Thyroid gland (tissue), 4 donors: ENCODE results near the gene NF1. TPM values are rescaled to one million over a fixed set of nuclear protein-coding genes. Genes with fewer than 3 reads are reported as not detected.

ENCODE experiments used
- DNase-seq, 2 donors: peaks; one replicate each; pipeline ENCODE4 v3.0.0-alpha.2; 2019
- H3K27ac ChIP-seq, 3 donors: fragments of 200-600 bp; sonication (generic); 1 replicate in 2 of 3; 2 replicates in 1 of 3; pipeline ENCODE4 v1.5.1; 2016 to 2019; ENCODE audit warnings: mild to moderate bottlenecking in 1 of 3, moderate library complexity in 1 of 3
- H3K27me3 ChIP-seq: fragments of 200-600 bp; sonication (generic); one replicate; pipeline ENCODE4 v1.5.1; 2019
- H3K36me3 ChIP-seq, 2 donors: fragments of 200-600 bp; sonication (generic); one replicate each; pipeline ENCODE4 v1.5.1; 2016 to 2019
- H3K4me1 ChIP-seq, 2 donors: fragments of 200-600 bp; sonication (generic); one replicate each; pipeline ENCODE4 v1.5.1; 2017 to 2019
- H3K4me3 ChIP-seq, 3 donors: fragments of 200-600 bp; sonication (generic); replicated peaks in 1 of 3; 1 replicate in 2 of 3; 2 replicates in 1 of 3; pipeline ENCODE4 v1.5.1; 2016; ENCODE audit warnings: mild to moderate bottlenecking in 1 of 3
- H3K9me3 ChIP-seq: fragments of 200-600 bp; sonication (generic); one replicate; pipeline ENCODE4 v1.5.1; 2017
- POLR2A ChIP-seq, 2 donors: fragments of 450-650 bp; IDR thresholded peaks; one replicate each; pipeline ENCODE4 v1.6.1; 2017; ENCODE audit warnings: antibody characterized with exemption in 2 of 2, mild to moderate bottlenecking in 2 of 2, moderate library complexity in 1 of 2
- WGBS, 2 donors: methylation state at CpG; one replicate each; pipeline ENCODE4 v1.1.5; 2017; 5-methylcytosine and 5-hydroxymethylcytosine counted together
- intact Hi-C: fragments of 100-400 bp; cut with DNase I; formaldehyde crosslinking; loops from one replicate; pipeline ENCODE4 v1.15.1; 2023
- total RNA-seq, 4 donors: library from RNA; depleted of rRNA; stranded (reverse); fragments of >200 nt; gene quantifications; one replicate each; pipeline ENCODE4 v1.2.3, GENCODE V29; 2016
- TF ChIP-seq, protein P1 (sequence below), 6 experiments: fragments of 200-600 bp in 3 of 6; fragments of 450-650 bp in 3 of 6; sonication (generic) in 3 of 6; IDR thresholded peaks; one replicate each; pipeline ENCODE4 v1.5.1; 2016 to 2019; ENCODE audit warnings: antibody characterized with exemption in 6 of 6, mild to moderate bottlenecking in 2 of 6, inconsistent platforms in 1 of 6, moderate library complexity in 1 of 6

Gene NF1
- total RNA-seq, 4 donors from 2014 or later = 102 to 208 (median 129) TPM

DNA sequence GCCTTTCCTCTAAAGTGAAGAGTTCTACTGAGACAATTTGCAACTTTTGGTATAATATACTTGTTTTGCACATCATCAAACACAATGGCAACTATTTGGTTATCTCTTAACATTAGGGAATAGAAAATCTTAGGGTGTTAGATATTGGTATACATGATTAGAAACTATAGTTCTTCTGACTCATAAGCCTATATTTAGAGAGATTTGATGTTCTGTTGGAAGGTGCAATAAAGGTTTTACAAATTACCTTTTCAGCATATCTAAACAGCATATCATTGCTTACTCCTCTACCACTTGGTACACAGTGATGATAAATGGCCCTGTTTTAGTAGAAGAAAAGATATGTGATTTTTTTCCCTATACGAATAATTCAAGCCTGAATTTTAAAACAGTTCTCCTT is 212.9 kb downstream of the NF1 start:
- TF ChIP-seq, protein P1, sequence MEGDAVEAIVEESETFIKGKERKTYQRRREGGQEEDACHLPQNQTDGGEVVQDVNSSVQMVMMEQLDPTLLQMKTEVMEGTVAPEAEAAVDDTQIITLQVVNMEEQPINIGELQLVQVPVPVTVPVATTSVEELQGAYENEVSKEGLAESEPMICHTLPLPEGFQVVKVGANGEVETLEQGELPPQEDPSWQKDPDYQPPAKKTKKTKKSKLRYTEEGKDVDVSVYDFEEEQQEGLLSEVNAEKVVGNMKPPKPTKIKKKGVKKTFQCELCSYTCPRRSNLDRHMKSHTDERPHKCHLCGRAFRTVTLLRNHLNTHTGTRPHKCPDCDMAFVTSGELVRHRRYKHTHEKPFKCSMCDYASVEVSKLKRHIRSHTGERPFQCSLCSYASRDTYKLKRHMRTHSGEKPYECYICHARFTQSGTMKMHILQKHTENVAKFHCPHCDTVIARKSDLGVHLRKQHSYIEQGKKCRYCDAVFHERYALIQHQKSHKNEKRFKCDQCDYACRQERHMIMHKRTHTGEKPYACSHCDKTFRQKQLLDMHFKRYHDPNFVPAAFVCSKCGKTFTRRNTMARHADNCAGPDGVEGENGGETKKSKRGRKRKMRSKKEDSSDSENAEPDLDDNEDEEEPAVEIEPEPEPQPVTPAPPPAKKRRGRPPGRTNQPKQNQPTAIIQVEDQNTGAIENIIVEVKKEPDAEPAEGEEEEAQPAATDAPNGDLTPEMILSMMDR (IDR thresholded peaks at IDR 0.05) = no peak
- no peak for TF ChIP-seq POLR2A (IDR thresholded peaks at IDR 0.05)
- no peak for DNase-seq
- WGBS, 2 donors = 85 to 98% methylated on average over 1 of the region's 1 CpG
- no peaks in the 10 kb centered on the region for H3K36me3 ChIP-seq
- intact Hi-C loops = no loop called here
- H3K27ac ChIP-seq = no peak overlapping the region
- no peaks in the 10 kb centered on the region for H3K4me1 ChIP-seq
- no peak overlapping the region for H3K4me3 ChIP-seq
- no peaks in the 10 kb centered on the region for H3K9me3 ChIP-seq
- H3K27me3 ChIP-seq = no peaks in the 10 kb centered on the region

DNA sequence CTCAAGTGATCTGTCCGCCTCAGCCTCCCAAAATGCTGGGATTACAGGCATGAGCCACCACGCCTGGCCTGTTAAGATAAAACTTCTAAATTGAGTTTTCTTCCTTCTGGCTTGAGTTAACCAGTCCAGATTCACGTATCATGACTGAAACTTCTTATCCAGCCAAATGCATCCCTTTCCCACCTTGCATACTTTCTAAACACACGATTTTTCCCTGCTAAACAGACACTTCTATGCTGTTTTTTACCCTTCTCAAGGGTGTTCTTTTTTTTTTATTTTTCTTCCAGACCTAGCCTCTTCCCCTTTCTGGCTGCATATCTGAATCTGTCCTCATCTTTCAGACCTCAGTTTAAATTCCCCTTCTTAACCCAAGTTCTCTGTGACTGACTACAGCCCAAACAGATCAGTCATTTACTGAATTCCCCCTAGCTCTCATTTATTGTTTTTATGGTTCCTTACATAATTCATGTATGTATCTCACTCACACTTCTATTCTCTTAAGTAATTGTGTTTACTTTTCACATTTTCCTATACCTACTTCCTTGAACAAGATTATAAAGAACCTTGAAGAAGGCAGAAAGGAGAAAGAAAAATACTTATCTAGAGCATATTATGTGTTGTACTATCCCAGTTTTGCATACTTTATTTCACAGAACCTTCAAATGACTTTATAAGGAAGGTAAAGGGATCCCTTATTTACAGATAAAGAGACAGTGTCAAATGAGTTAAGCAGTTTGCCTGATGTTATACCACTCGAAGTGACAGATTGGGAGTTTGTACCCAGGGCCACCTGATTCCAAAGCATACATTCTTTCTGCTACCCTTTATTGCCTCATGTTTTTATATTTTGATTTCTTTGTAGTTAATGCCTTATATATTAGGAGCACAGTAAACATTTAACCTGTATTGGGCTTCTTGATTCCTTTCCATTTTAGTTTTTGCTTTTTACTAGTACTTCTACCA is 213.9 kb downstream of the NF1 start:
- 86% methylated on average over 5 of the region's 5 CpGs for WGBS, 2 donors
- no peaks in the 10 kb centered on the region for H3K36me3 ChIP-seq
- H3K27ac ChIP-seq = no peak overlapping the region
- no peak overlapping the region for H3K4me3 ChIP-seq
- no peak for TF ChIP-seq POLR2A (IDR thresholded peaks at IDR 0.05)
- TF ChIP-seq, protein P1 (IDR thresholded peaks at IDR 0.05) = no peak
- no peaks in the 10 kb centered on the region for H3K4me1 ChIP-seq
- no peaks in the 10 kb centered on the region for H3K27me3 ChIP-seq
- DNase-seq = no peak
- no peaks in the 10 kb centered on the region for H3K9me3 ChIP-seq
- intact Hi-C loops = no loop called here

DNA sequence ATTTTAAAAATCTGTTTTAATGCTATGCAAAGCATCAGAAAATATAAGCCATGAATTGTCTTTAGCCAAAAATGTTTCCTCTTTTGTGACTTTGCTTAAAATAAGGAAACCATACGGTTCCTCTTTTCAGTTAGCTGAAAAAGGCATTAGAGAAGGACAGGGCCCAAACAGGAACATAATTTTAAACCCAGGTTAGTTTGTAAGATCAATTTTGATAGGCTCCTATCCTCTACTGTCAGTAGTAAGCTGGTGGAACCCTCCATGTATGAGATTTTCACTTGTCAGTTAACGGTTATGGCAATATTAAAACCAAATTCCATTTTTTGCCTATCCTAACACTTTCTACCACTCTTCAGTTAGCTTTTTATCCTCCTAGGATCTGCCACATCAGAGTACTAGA is 214.8 kb downstream of the NF1 start:
- H3K4me3 ChIP-seq = no peak overlapping the region
- no peak for TF ChIP-seq POLR2A (IDR thresholded peaks at IDR 0.05)
- TF ChIP-seq, protein P1 (IDR thresholded peaks at IDR 0.05) = no peak
- H3K9me3 ChIP-seq = no peaks in the 10 kb centered on the region
- DNase-seq = no peak
- no peaks in the 10 kb centered on the region for H3K27me3 ChIP-seq
- no peaks in the 10 kb centered on the region for H3K4me1 ChIP-seq
- WGBS, 2 donors = 89 to 90% methylated on average over 2 of the region's 2 CpGs
- intact Hi-C loops = no loop called here
- H3K36me3 ChIP-seq = no peaks in the 10 kb centered on the region
- no peak overlapping the region for H3K27ac ChIP-seq

DNA sequence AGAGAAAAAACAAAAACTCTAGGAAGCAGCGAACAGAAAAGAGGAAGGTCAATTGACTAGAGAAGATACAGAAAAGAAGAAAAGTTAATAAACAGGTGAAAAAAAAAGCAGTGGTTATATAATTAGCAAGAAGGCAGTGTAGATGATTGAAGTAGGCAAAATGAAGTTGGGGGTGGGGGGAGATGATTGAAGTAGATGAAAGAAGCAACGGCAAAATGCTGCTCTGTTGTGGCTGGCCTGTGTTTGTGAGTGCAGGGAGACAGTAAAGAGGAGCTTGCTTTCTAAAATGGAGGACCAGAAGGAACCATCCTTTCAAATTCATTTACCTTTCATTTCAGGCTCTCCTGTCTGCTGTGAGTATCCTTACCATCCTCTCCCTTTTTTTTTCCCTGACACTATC is 215.5 kb downstream of the NF1 start:
- WGBS, 2 donors = 56 to 60% methylated on average over 2 of the region's 2 CpGs
- TF ChIP-seq, protein P1 (IDR thresholded peaks at IDR 0.05) = no peak
- no peak for TF ChIP-seq POLR2A (IDR thresholded peaks at IDR 0.05)
- Histone ChIP-seq H3K27me3 (no peaks in the 10 kb centered on the region), H3K4me1 (no peaks in the 10 kb centered on the region), H3K27ac (peak overlapping the region in 1 of 3 donors; percentile 13), H3K4me3 (no peak overlapping the region), H3K9me3 (no peaks in the 10 kb centered on the region), H3K36me3 (no peaks in the 10 kb centered on the region)
- no peak for DNase-seq
- intact Hi-C loops = no loop called here

DNA sequence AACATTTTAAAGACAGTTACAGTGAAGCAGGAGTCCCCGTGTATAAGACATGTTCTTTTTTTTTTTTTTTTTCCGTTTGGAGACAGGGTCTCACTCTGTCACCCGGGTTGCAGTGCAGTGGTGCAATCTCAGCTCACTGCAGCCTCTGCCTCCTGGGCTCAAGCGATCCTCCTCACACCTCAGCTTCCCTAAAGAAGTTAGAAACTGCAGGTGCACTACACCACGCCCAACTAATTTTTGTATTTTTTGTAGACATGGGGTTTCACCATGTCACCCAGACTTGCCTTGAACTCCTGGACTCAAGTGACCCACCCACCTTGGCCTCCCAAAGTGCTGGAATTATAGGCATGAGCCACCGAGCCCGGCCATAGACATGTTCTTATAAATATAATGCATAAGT is 216.1 kb downstream of the NF1 start:
- no peaks in the 10 kb centered on the region for H3K9me3 ChIP-seq
- DNase-seq = no peak
- H3K27me3 ChIP-seq = no peaks in the 10 kb centered on the region
- H3K4me3 ChIP-seq = no peak overlapping the region
- no peaks in the 10 kb centered on the region for H3K4me1 ChIP-seq
- intact Hi-C loops = no loop called here
- H3K36me3 ChIP-seq = no peaks in the 10 kb centered on the region
- no peak for TF ChIP-seq POLR2A (IDR thresholded peaks at IDR 0.05)
- TF ChIP-seq, protein P1 (IDR thresholded peaks at IDR 0.05) = no peak
- WGBS, 2 donors = 80 to 88% methylated on average over 7 of the region's 7 CpGs
- no peak overlapping the region for H3K27ac ChIP-seq
